GM12892 (cell line): ENCODE data around the gene TMEM255B.

Experiments
- POLR2A ChIP-seq: IDR thresholded peaks from 2 replicates; pipeline ENCODE4 v1.6.1; 2011; ENCODE audit warnings: low read depth, low read length, control low read depth
- POLR2AphosphoS5 ChIP-seq: IDR thresholded peaks from 2 replicates; pipeline ENCODE4 v1.6.1; 2011; ENCODE audit warnings: low read depth, low read length, control low read depth
- TAF1 ChIP-seq: IDR thresholded peaks from 2 replicates; pipeline ENCODE4 v1.6.1; 2011; ENCODE audit warnings: low read depth, mild to moderate bottlenecking, control low read depth, low read length, borderline replicate concordance

- TF ChIP-seq POLR2A (no peak), POLR2AphosphoS5 (no peak), TAF1 (no peak)
These were observed 69.3 kb downstream of the TMEM255B start for GRCh38 chr13:113828282-113828825.
